Neuronal stem cell (in vitro differentiated cells): ENCODE measurements around the gene PRIMA1. TPM values are rescaled to one million over a fixed set of nuclear protein-coding genes. Genes with fewer than 3 reads are reported as not detected.

Source experiments
- DNase-seq: peaks from one replicate; pipeline ENCODE4 v3.0.0-alpha.2; 2013; ENCODE audit warnings: low spot score
- H2AFZ ChIP-seq: one replicate; pipeline ENCODE4 v1.6.1; 2013; ENCODE audit warnings: mild to moderate bottlenecking, low read length, inconsistent platforms
- H2AK5ac ChIP-seq: 2 replicates; pipeline ENCODE4 v1.6.1; 2013; ENCODE audit warnings: low read depth, mild to moderate bottlenecking, inconsistent platforms, low read length, moderate library complexity, mixed read lengths
- H2BK120ac ChIP-seq: 2 replicates; pipeline ENCODE4 v1.6.1; 2013; ENCODE audit warnings: low read depth, mild to moderate bottlenecking, inconsistent platforms, low read length, moderate library complexity, mixed read lengths
- H2BK12ac ChIP-seq: one replicate; pipeline ENCODE4 v1.6.1; 2013; ENCODE audit warnings: low read length, inconsistent platforms
- H2BK15ac ChIP-seq: 2 replicates; pipeline ENCODE4 v1.6.1; 2013; ENCODE audit warnings: mild to moderate bottlenecking, low read length, inconsistent platforms, mixed read lengths
- H2BK5ac ChIP-seq: one replicate; pipeline ENCODE4 v1.6.1; 2013; ENCODE audit warnings: inconsistent platforms, mild to moderate bottlenecking, low read length, moderate library complexity
- H3K14ac ChIP-seq: one replicate; pipeline ENCODE4 v1.6.1; 2013; ENCODE audit warnings: low read length, inconsistent platforms
- H3K18ac ChIP-seq: 2 replicates; pipeline ENCODE4 v1.6.1; 2013; ENCODE audit warnings: low read length, inconsistent platforms
- H3K23ac ChIP-seq: 2 replicates; pipeline ENCODE4 v1.6.1; 2013; ENCODE audit warnings: low read depth, mild to moderate bottlenecking, mixed read lengths, low read length, inconsistent platforms; ENCODE audit not compliant: poor library complexity
- H3K27ac ChIP-seq: replicated peaks from 3 replicates; pipeline ENCODE4 v1.5.1; 2013; ENCODE audit warnings: low read length, inconsistent platforms
- H3K27me3 ChIP-seq, 3 experiments: 2 replicates each; pipeline ENCODE4 v1.6.1; 2013; ENCODE audit warnings: low read length in 3 of 3, mild to moderate bottlenecking in 2 of 3, inconsistent platforms in 1 of 3, low read depth in 1 of 3, mixed read lengths in 1 of 3, moderate library complexity in 1 of 3; ENCODE audit not compliant: control insufficient read depth in 3 of 3, insufficient read depth in 3 of 3
- H3K36me3 ChIP-seq, 2 donors: replicated peaks in 1 of 2; 2 replicates each; pipeline ENCODE4 v1.6.1; 2013; ENCODE audit warnings: low read length in 2 of 2; ENCODE audit not compliant: control insufficient read depth in 2 of 2, insufficient read depth in 2 of 2
- H3K4ac ChIP-seq: 2 replicates; pipeline ENCODE4 v1.6.1; 2013; ENCODE audit warnings: inconsistent platforms, mild to moderate bottlenecking, low read length, moderate library complexity
- H3K4me1 ChIP-seq, 2 donors: 1 replicate in 1 of 2; 2 replicates in 1 of 2; pipeline ENCODE4 v1.6.1; 2013; ENCODE audit warnings: low read length in 2 of 2, low read depth in 1 of 2; ENCODE audit not compliant: control insufficient read depth in 2 of 2, insufficient read depth in 1 of 2
- H3K4me2 ChIP-seq: one replicate; pipeline ENCODE4 v1.6.1; 2013; ENCODE audit warnings: mild to moderate bottlenecking, low read length, inconsistent platforms; ENCODE audit not compliant: insufficient read depth, poor library complexity, severe bottlenecking
- H3K4me3 ChIP-seq, 2 donors: 2 replicates each; pipeline ENCODE4 v1.5.1; 2013; ENCODE audit warnings: low read length in 2 of 2, mild to moderate bottlenecking in 2 of 2, inconsistent platforms in 1 of 2, moderate library complexity in 1 of 2
- H3K79me1 ChIP-seq: one replicate; pipeline ENCODE4 v1.6.1; 2013; ENCODE audit warnings: low read depth, mild to moderate bottlenecking, inconsistent platforms, low read length, moderate library complexity
- H3K9ac ChIP-seq: one replicate; pipeline ENCODE4 v1.6.1; 2013; ENCODE audit warnings: mild to moderate bottlenecking, low read depth, low read length, inconsistent platforms; ENCODE audit not compliant: poor library complexity
- H3K9me3 ChIP-seq, 2 donors: replicated peaks in 1 of 2; 2 replicates each; pipeline versions ENCODE3 to v1.6.1; 2013; ENCODE audit warnings: low read length in 2 of 2, mild to moderate bottlenecking in 2 of 2, inconsistent platforms in 1 of 2, low read depth in 1 of 2, mixed read lengths in 1 of 2, moderate library complexity in 1 of 2; ENCODE audit not compliant: control insufficient read depth in 2 of 2, insufficient read depth in 1 of 2
- H4K8ac ChIP-seq: one replicate; pipeline ENCODE4 v1.6.1; 2013; ENCODE audit warnings: low read depth, mild to moderate bottlenecking, inconsistent platforms, low read length, moderate library complexity
- H4K91ac ChIP-seq: one replicate; pipeline ENCODE4 v1.6.1; 2013; ENCODE audit warnings: low read length, low read depth, mild to moderate bottlenecking, inconsistent platforms; ENCODE audit not compliant: poor library complexity
- WGBS, 2 donors: extraction: QIAGEN DNeasy Blood & Tissue Kit; methylation state at CpG; one replicate each; pipeline ENCODE4 v1.1.7; 2013; ENCODE audit warnings: missing lambda C conversion rate in 2 of 2, mixed read lengths in 1 of 2; ENCODE audit not compliant: insufficient read length in 2 of 2, insufficient replicate concordance in 1 of 2; ENCODE audit errors: extremely low coverage in 2 of 2; 5-methylcytosine and 5-hydroxymethylcytosine counted together
- polyA plus RNA-seq, 2 experiments: library from polyadenylated mRNA; stranded (reverse); fragments of 200-250 nt; gene quantifications; one replicate each; pipeline ENCODE4 v1.2.3, GENCODE V29; 2013

PRIMA1 gene
- polyA plus RNA-seq (2013, experiment 1 of 2): 4.4 TPM
- polyA plus RNA-seq (2013, experiment 2 of 2): 4.2 TPM

- Histone ChIP-seq H3K14ac (peak within 1 kb of the TSS; percentile 85), H2AK5ac (no peak within 1 kb of the TSS), H3K79me1 (no peaks in the 10 kb centered on the region), H3K36me3 (no peaks in the 10 kb centered on the region), H3K27ac (no peak within 1 kb of the TSS), H3K4ac (no peak within 1 kb of the TSS), H3K4me2 (peak within 1 kb of the TSS; percentile 90), H4K8ac (peak within 1 kb of the TSS; percentile 73), H3K18ac (peak within 1 kb of the TSS; percentile 94), H3K23ac (peak within 1 kb of the TSS; percentile 49), H3K27me3 (peaks cover 0 to 70% (median 6%) of the 10 kb centered on the region in 3 experiments), H4K91ac (no peak within 1 kb of the TSS), H3K4me3 (peak within 1 kb of the TSS; percentile 24 to 83), H3K9ac (peak within 1 kb of the TSS; percentile 87), H2BK120ac (peak within 1 kb of the TSS; percentile 11), H2BK5ac (no peak within 1 kb of the TSS), H2BK15ac (peak within 1 kb of the TSS; percentile 6), H3K9me3 (no peaks in the 10 kb centered on the region), H3K4me1 (peaks cover 0 to 10% of the 10 kb centered on the region in 2 donors), H2BK12ac (no peak within 1 kb of the TSS), H2AFZ (peak within 1 kb of the TSS; percentile 79)
- peak; percentile 37 for DNase-seq
- WGBS, 2 donors: no CpG with 5 or more reads among the region's 24 CpGs
Observed at GRCh38 chr14:93788293-93788542, at the start of gene PRIMA1. TSS of gene PRIMA1 (minus strand) at chr14:93788485. CDS start at chr14:93787718, 767 bp downstream.

GRCh38 chr14:93834699-93835371 is 46.5 kb upstream of the PRIMA1 start:
- H3K27me3 ChIP-seq: no peaks in the 10 kb centered on the region
- no peak overlapping the region for H3K23ac ChIP-seq
- no peak overlapping the region for H3K14ac ChIP-seq
- H3K79me1 ChIP-seq: no peaks in the 10 kb centered on the region
- H2AK5ac ChIP-seq: no peak overlapping the region
- no peak overlapping the region for H3K4me3 ChIP-seq
- no CpG with 5 or more reads among the region's 9 CpGs for WGBS, 2 donors
- H2BK120ac ChIP-seq: no peak overlapping the region
- no peak overlapping the region for H4K91ac ChIP-seq
- H3K9ac ChIP-seq: no peak overlapping the region
- no peaks in the 10 kb centered on the region for H3K9me3 ChIP-seq
- H4K8ac ChIP-seq: no peak overlapping the region
- H2BK15ac ChIP-seq: no peak overlapping the region
- H2BK12ac ChIP-seq: no peak overlapping the region
- DNase-seq: no peak
- H3K4me1 ChIP-seq: no peaks in the 10 kb centered on the region
- no peak overlapping the region for H2BK5ac ChIP-seq
- no peak overlapping the region for H2AFZ ChIP-seq
- no peak overlapping the region for H3K18ac ChIP-seq
- no peak overlapping the region for H3K27ac ChIP-seq
- no peak overlapping the region for H3K4ac ChIP-seq
- H3K4me2 ChIP-seq: no peak overlapping the region
- no peaks in the 10 kb centered on the region for H3K36me3 ChIP-seq

- no peaks in the 10 kb centered on the region for H3K79me1 ChIP-seq
- H3K4ac ChIP-seq: no peak overlapping the region
- H3K9me3 ChIP-seq: no peaks in the 10 kb centered on the region
- no peak overlapping the region for H4K91ac ChIP-seq
- no peak overlapping the region for H2BK12ac ChIP-seq
- H3K9ac ChIP-seq: no peak overlapping the region
- H3K36me3 ChIP-seq: no peaks in the 10 kb centered on the region
- no peak overlapping the region for H3K23ac ChIP-seq
- no peaks in the 10 kb centered on the region for H3K27me3 ChIP-seq
- DNase-seq: no peak
- no peak overlapping the region for H2BK120ac ChIP-seq
- H3K18ac ChIP-seq: no peak overlapping the region
- no peak overlapping the region for H2BK5ac ChIP-seq
- no peak overlapping the region for H4K8ac ChIP-seq
- H3K27ac ChIP-seq: no peak overlapping the region
- peak overlapping the region; percentile 9 for H3K14ac ChIP-seq
- H3K4me2 ChIP-seq: no peak overlapping the region
- H2AK5ac ChIP-seq: no peak overlapping the region
- WGBS, 2 donors: no CpG with 5 or more reads among the region's 3 CpGs
- H3K4me3 ChIP-seq: no peak overlapping the region
- H3K4me1 ChIP-seq: no peaks in the 10 kb centered on the region
- no peak overlapping the region for H2AFZ ChIP-seq
- H2BK15ac ChIP-seq: no peak overlapping the region
Observed at GRCh38 chr14:93832665-93833064, 44.4 kb upstream of the PRIMA1 start.

GRCh38 chr14:93832081-93832480 is 43.8 kb upstream of the PRIMA1 start:
- no peak overlapping the region for H2BK120ac ChIP-seq
- no peak overlapping the region for H3K4me3 ChIP-seq
- H3K79me1 ChIP-seq: no peaks in the 10 kb centered on the region
- no peak overlapping the region for H2BK15ac ChIP-seq
- no peaks in the 10 kb centered on the region for H3K4me1 ChIP-seq
- no peak overlapping the region for H3K14ac ChIP-seq
- no peaks in the 10 kb centered on the region for H3K36me3 ChIP-seq
- H4K91ac ChIP-seq: no peak overlapping the region
- no peak overlapping the region for H2BK12ac ChIP-seq
- no CpG with 5 or more reads among the region's 3 CpGs for WGBS, 2 donors
- H3K23ac ChIP-seq: no peak overlapping the region
- H4K8ac ChIP-seq: no peak overlapping the region
- H3K4ac ChIP-seq: no peak overlapping the region
- H3K18ac ChIP-seq: no peak overlapping the region
- no peak for DNase-seq
- no peak overlapping the region for H2AK5ac ChIP-seq
- H2BK5ac ChIP-seq: no peak overlapping the region
- no peaks in the 10 kb centered on the region for H3K27me3 ChIP-seq
- no peak overlapping the region for H3K9ac ChIP-seq
- H3K9me3 ChIP-seq: no peaks in the 10 kb centered on the region
- H2AFZ ChIP-seq: no peak overlapping the region
- no peak overlapping the region for H3K27ac ChIP-seq
- no peak overlapping the region for H3K4me2 ChIP-seq
